OCI-LY3 (cell line): ENCODE measurements around the gene EML2.

ENCODE experiments used
- H2AFZ ChIP-seq: fragments of 200-600, 300-600 bp; shearing (Covaris generic); 2 replicates; pipeline ENCODE4 v1.6.0; 2014; ENCODE audit warnings: antibody characterized with exemption, low read depth, low read length
- H3K27ac ChIP-seq: fragments of 200-600, 300-600 bp; sonication (generic); 2 replicates; pipeline ENCODE4 v1.5.1; 2014; ENCODE audit warnings: mild to moderate bottlenecking, low read length, moderate library complexity, mixed read lengths
- H3K27me3 ChIP-seq: fragments of 200-600, 300-600 bp; sonication (generic); 2 replicates; pipeline ENCODE4 v1.6.1; 2014; ENCODE audit warnings: low read depth, low read length, mixed read lengths
- H3K36me3 ChIP-seq: fragments of 200-600, 300-600 bp; sonication (generic); replicated peaks from 2 replicates; pipeline ENCODE3; 2014; ENCODE audit warnings: low read depth, low read length, mixed read lengths
- H3K4me1 ChIP-seq: fragments of 300-600, 200-600 bp; sonication (generic); 2 replicates; pipeline ENCODE4 v1.6.1; 2014; ENCODE audit warnings: low read length, mixed read lengths
- H3K4me2 ChIP-seq: fragments of 200-600, 300-600 bp; sonication (generic); 2 replicates; pipeline ENCODE4 v1.6.1; 2014; ENCODE audit warnings: low read length, mixed read lengths
- H3K4me3 ChIP-seq: fragments of 300-600, 200-600 bp; sonication (generic); 2 replicates; pipeline ENCODE4 v1.5.1; 2014; ENCODE audit warnings: antibody characterized with exemption, mild to moderate bottlenecking, low read length, moderate library complexity
- H3K79me2 ChIP-seq: fragments of 300-600, 200-600 bp; shearing (Covaris generic); 2 replicates; pipeline ENCODE4 v1.6.1; 2014; ENCODE audit warnings: mild to moderate bottlenecking, low read length, mixed read lengths
- H3K9ac ChIP-seq: fragments of 300-600, 200-600 bp; shearing (Covaris generic); 2 replicates; pipeline ENCODE4 v1.6.0; 2014; ENCODE audit warnings: mild to moderate bottlenecking, low read length, moderate library complexity
- H3K9me3 ChIP-seq: fragments of 200-600, 300-600 bp; shearing (Covaris generic); 2 replicates; pipeline ENCODE4 v1.6.1; 2014; ENCODE audit warnings: low read length, mixed read lengths; ENCODE audit not compliant: insufficient read depth
- H4K20me1 ChIP-seq: fragments of 200-600, 300-600 bp; sonication (generic); 2 replicates; pipeline ENCODE4 v1.6.1; 2016; ENCODE audit warnings: low read length, mixed read lengths; ENCODE audit not compliant: insufficient read depth
- CTCF ChIP-seq: fragments of 200-600, 300-600 bp; sonication (generic); IDR thresholded peaks from 2 replicates; pipeline ENCODE4 v1.5.1; 2014; ENCODE audit warnings: antibody characterized with exemption, low read length, low read depth
- EZH2phosphoT487 ChIP-seq: fragments of 200-600 bp; shearing (Covaris generic); IDR thresholded peaks from 2 replicates; pipeline ENCODE4 v1.6.1; 2018; ENCODE audit warnings: antibody characterized with exemption, mixed run types, low read depth

Gene EML2

GRCh38 chr19:45657520-45658167 is 18.4 kb upstream of the EML2 start:
- TF ChIP-seq EZH2phosphoT487 (no peak), CTCF (no peak)
- no peak overlapping the region for H3K4me3 ChIP-seq
- H3K27ac ChIP-seq = no peak overlapping the region
- H3K79me2 ChIP-seq = no peaks in the 10 kb centered on the region
- no peaks in the 10 kb centered on the region for H3K9me3 ChIP-seq
- no peak overlapping the region for H3K4me2 ChIP-seq
- H2AFZ ChIP-seq = no peak overlapping the region
- no peak overlapping the region for H3K9ac ChIP-seq
- H3K27me3 ChIP-seq = peaks cover 10% of the 10 kb centered on the region; the same call in 1 of the 2 replicates
- no peaks in the 10 kb centered on the region for H3K4me1 ChIP-seq
- H4K20me1 ChIP-seq = no peaks in the 10 kb centered on the region
- no peaks in the 10 kb centered on the region for H3K36me3 ChIP-seq

GRCh38 chr19:45655073-45655472 is 15.9 kb upstream of the EML2 start:
- TF ChIP-seq CTCF = no peak
- TF ChIP-seq EZH2phosphoT487 = no peak
- H3K9me3 ChIP-seq = no peaks in the 10 kb centered on the region
- no peak overlapping the region for H3K27ac ChIP-seq
- no peaks in the 10 kb centered on the region for H3K4me1 ChIP-seq
- H3K4me3 ChIP-seq = no peak overlapping the region
- no peaks in the 10 kb centered on the region for H4K20me1 ChIP-seq
- no peak overlapping the region for H3K4me2 ChIP-seq
- peaks cover 5% of the 10 kb centered on the region; the same call in 1 of the 2 replicates for H3K27me3 ChIP-seq
- no peak overlapping the region for H2AFZ ChIP-seq
- no peaks in the 10 kb centered on the region for H3K36me3 ChIP-seq
- no peak overlapping the region for H3K9ac ChIP-seq
- no peaks in the 10 kb centered on the region for H3K79me2 ChIP-seq

GRCh38 chr19:45653634-45654033 is 14.4 kb upstream of the EML2 start:
- Histone ChIP-seq H4K20me1 (no peaks in the 10 kb centered on the region), H3K4me3 (no peak overlapping the region), H3K79me2 (no peaks in the 10 kb centered on the region), H3K9ac (no peak overlapping the region), H3K4me2 (no peak overlapping the region), H3K4me1 (no peaks in the 10 kb centered on the region), H3K36me3 (no peaks in the 10 kb centered on the region), H3K27me3 (no peaks in the 10 kb centered on the region), H3K9me3 (no peaks in the 10 kb centered on the region), H2AFZ (no peak overlapping the region), H3K27ac (no peak overlapping the region)
- TF ChIP-seq CTCF (no peak), EZH2phosphoT487 (no peak)

GRCh38 chr19:45650722-45651121 is 11.5 kb upstream of the EML2 start:
- no peak for TF ChIP-seq EZH2phosphoT487
- TF ChIP-seq CTCF = no peak
- H3K79me2 ChIP-seq = no peaks in the 10 kb centered on the region

More at GRCh38 chr19:45650722-45651121, 11.5 kb upstream of the EML2 start:
- Histone ChIP-seq H3K9ac (no peak overlapping the region), H4K20me1 (no peaks in the 10 kb centered on the region), H3K4me2 (no peak overlapping the region), H3K4me3 (no peak overlapping the region), H3K36me3 (no peaks in the 10 kb centered on the region), H3K27me3 (no peaks in the 10 kb centered on the region), H3K4me1 (peaks cover 6% of the 10 kb centered on the region), H3K9me3 (no peaks in the 10 kb centered on the region), H3K27ac (no peak overlapping the region), H2AFZ (no peak overlapping the region)
